Measurements from ENCODE around the gene LRTM2.

Gene LRTM2

GRCh38 chr12:1795785-1796514, 24.4 kb upstream of the LRTM2 start:
- H3K27ac ChIP-seq (replicated peaks), result peak overlapping the region; percentile 96
- TF ChIP-seq POLR2AphosphoS5 (IDR thresholded peaks at IDR 0.05; ENCODE audit: low read depth) (peak; percentile 91), GABPA (IDR thresholded peaks at IDR 0.05; ENCODE audit: low read depth) (no peak), SPI1 (IDR thresholded peaks at IDR 0.05; ENCODE audit: borderline replicate concordance, low read depth) (no peak), CTCF (IDR thresholded peaks at IDR 0.05; ENCODE audit: insufficient read depth, low read length) (peak; percentile 88)
- H3K4me3 ChIP-seq (replicated peaks; ENCODE audit: insufficient read depth, low read length), result peak overlapping the region; percentile 49
- DNase-seq (ENCODE audit: low read depth in 1 of 2, low spot score in 1 of 2), result peak; percentile 92 to 94
- no peaks in the 10 kb centered on the region for H3K27me3 ChIP-seq (ENCODE audit: insufficient read depth, poor library complexity, severe bottlenecking)

DNA sequence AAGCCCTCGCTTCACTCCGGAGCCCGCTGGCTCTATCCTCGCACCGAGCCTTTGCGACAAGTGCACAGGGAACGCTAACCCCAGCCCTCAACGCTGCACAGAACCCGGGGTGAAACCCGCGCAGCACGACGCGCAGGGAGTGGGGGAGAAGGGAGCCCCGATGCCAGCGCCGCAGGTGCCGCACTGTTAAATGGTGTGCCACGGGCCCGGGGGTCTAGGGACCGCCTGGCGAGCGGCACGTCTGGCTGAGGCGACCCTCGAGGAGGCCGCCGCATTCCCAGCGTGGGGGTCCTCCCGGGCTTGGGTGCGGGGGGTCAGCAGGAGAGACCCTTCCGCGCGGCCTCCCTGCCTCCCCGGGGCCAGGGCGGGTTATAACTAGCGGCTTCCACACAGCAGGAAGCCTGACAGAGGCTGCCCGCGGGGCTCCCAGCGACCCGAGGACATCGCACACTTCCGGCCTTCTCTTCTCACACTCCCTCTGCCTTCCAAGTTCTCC, 23.8 kb upstream of the LRTM2 start:
- peak overlapping the region; percentile 49 for H3K4me3 ChIP-seq (replicated peaks; ENCODE audit: insufficient read depth, low read length)
- TF ChIP-seq POLR2AphosphoS5 (IDR thresholded peaks at IDR 0.05; ENCODE audit: low read depth) (no peak), REST (IDR thresholded peaks at IDR 0.05; ENCODE audit: insufficient replicate concordance, low read depth) (no peak), SPI1 (IDR thresholded peaks at IDR 0.05; ENCODE audit: borderline replicate concordance, low read depth) (no peak), CTCF (IDR thresholded peaks at IDR 0.05; ENCODE audit: insufficient read depth, low read length) (no peak), GABPA (IDR thresholded peaks at IDR 0.05; ENCODE audit: low read depth) (no peak)
- H3K27ac ChIP-seq (replicated peaks), result peak overlapping the region; percentile 96
- no peaks in the 10 kb centered on the region for H3K27me3 ChIP-seq (ENCODE audit: insufficient read depth, poor library complexity, severe bottlenecking)
- peak in 1 of 2 experiments; percentile 72 for DNase-seq (ENCODE audit: low read depth in 1 of 2, low spot score in 1 of 2)

DNA sequence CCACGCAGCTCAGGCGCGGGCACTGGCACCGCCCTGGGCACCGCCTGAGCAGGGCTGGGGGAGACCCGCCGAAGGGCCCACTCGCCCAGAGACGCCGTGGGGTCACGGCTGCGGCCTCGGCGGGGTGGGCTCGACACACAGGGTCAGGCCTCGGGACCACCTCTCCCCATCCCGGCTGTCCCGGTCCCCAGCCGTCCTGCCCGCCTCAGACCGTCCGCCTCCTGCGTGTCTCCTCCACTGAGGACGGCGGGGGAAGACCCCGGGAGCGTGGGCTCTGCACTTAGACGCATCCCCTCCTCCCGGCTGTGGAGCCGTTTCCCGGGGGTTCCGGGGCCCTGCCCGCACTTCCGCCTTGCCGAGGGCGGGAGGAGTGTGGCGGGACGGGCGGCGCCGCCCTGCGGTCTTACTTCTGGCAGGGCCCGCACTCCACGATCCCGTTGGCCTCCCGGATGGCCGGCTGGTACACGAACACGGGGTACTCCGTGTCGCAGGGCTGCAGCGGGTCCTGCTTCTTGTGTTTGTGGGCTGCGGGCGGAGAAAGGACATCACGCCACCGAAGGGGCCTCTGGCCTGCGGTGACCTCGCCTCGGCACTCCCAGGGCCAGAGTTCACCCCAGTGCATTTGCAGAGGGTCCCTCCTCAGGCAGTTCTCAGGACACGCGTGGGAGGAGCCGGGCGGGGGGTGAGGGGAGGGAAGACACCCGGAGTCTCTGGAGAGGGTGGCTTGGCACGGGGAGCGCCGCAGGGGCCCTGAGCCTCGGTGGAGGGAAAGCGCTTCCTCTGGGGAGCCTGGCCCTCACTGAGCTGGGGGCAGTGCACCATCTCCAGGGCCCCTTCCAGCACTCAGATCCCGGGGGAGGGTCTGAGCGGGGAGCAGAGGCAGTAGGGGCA, 23.1 kb upstream of the LRTM2 start:
- peak; percentile 61 for TF ChIP-seq REST (IDR thresholded peaks at IDR 0.05; ENCODE audit: insufficient replicate concordance, low read depth)
- peak; percentile 67 for TF ChIP-seq GABPA (IDR thresholded peaks at IDR 0.05; ENCODE audit: low read depth)
- TF ChIP-seq POLR2AphosphoS5 (IDR thresholded peaks at IDR 0.05; ENCODE audit: low read depth), result peak; percentile 90; the same call in 1 of the 2 replicates
- peak; percentile 78 for TF ChIP-seq SPI1 (IDR thresholded peaks at IDR 0.05; ENCODE audit: borderline replicate concordance, low read depth)
- TF ChIP-seq CTCF (IDR thresholded peaks at IDR 0.05; ENCODE audit: insufficient read depth, low read length), result no peak
- no peaks in the 10 kb centered on the region for H3K27me3 ChIP-seq (ENCODE audit: insufficient read depth, poor library complexity, severe bottlenecking)
- peak; percentile 74 to 79 for DNase-seq (ENCODE audit: low read depth in 1 of 2, low spot score in 1 of 2)
- H3K4me3 ChIP-seq (replicated peaks; ENCODE audit: insufficient read depth, low read length), result peak overlapping the region; percentile 49
- peak overlapping the region; percentile 96 for H3K27ac ChIP-seq (replicated peaks)

All from HL-60 (cell line).